Type B pancreatic cell (in vitro differentiated cells): ENCODE measurements around the gene GLIPR1L2. TPM values are rescaled to one million over a fixed set of nuclear protein-coding genes. Genes with fewer than 3 reads are reported as not detected.

Experiments used
- DNase-seq: peaks from one replicate; pipeline ENCODE4 v3.0.0; 2021; ENCODE audit warnings: mixed read lengths; ENCODE audit not compliant: unreplicated experiment; ENCODE audit errors: extremely low spot score
- H3K27ac Mint-ChIP-seq: 2 replicates; pipeline ENCODE4 v1.8.0; 2021; ENCODE audit warnings: mild to moderate bottlenecking, mixed read lengths
- H3K27me3 Mint-ChIP-seq: 2 replicates; pipeline ENCODE4 v1.8.0; 2021; ENCODE audit warnings: mixed read lengths
- H3K36me3 Mint-ChIP-seq: 2 replicates; pipeline ENCODE4 v1.8.0; 2021; ENCODE audit warnings: mixed read lengths
- H3K4me1 Mint-ChIP-seq: one replicate; pipeline ENCODE4 v1.8.0; 2021; ENCODE audit warnings: mixed read lengths; ENCODE audit not compliant: unreplicated experiment
- H3K4me3 Mint-ChIP-seq: 2 replicates; pipeline ENCODE4 v1.8.0; 2021; ENCODE audit warnings: mild to moderate bottlenecking, mixed read lengths
- H3K9me3 Mint-ChIP-seq: 2 replicates; pipeline ENCODE4 v1.8.0; 2021; ENCODE audit warnings: mixed read lengths
- CTCF ChIP-seq: fragments of 200-600 bp; sonication (generic); conservative IDR thresholded peaks from 2 replicates; pipeline ENCODE4 v1.5.0; 2021; ENCODE audit warnings: antibody characterized with exemption, mild to moderate bottlenecking
- total RNA-seq: library from RNA; stranded (reverse); gene quantifications from 2 replicates; pipeline ENCODE4 v1.2.1, GENCODE V29; 2021; ENCODE audit warnings: low replicate concordance

The GLIPR1L2 gene
- total RNA-seq, 1 donor from 2014 or later: 0.77 TPM

DNA sequence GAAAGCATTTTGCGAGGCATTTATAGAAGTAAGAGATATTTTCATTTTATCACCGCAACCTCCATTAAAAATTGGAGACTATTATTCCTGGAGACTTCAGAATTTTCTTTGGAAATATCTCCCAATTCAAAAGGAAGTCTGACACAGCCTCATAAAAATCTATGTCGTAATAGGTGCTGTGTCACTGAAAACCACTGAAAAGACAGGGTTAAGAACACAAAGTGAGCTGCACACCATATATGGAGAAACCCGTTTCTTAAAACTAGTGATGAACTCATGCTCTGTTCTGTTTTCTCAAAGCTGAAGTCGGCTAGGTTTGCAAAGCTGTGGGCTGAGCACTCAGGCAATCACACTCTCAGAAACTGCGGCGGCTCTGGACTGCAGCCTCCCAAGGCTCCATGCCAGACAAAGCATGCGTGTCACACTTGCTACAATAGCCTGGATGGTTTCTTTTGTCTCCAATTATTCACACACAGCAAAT lies 89.6 kb downstream of the GLIPR1L2 start, which contains the start of gene GLIPR1:
Gene GLIPR1 (plus strand): TSS at position 287 of the 481 bp plus-strand sequence. CDS start 126 bp downstream, at position 413.
- Mint-ChIP-seq H3K36me3 (no peaks in the 10 kb centered on the region), H3K27ac (no peak within 1 kb of the TSS), H3K4me1 (peaks cover 8% of the 10 kb centered on the region), H3K27me3 (no peaks in the 10 kb centered on the region), H3K4me3 (peak within 1 kb of the TSS; percentile 20), H3K9me3 (no peaks in the 10 kb centered on the region)
- no peak for DNase-seq
- TF ChIP-seq CTCF: no peak

DNA sequence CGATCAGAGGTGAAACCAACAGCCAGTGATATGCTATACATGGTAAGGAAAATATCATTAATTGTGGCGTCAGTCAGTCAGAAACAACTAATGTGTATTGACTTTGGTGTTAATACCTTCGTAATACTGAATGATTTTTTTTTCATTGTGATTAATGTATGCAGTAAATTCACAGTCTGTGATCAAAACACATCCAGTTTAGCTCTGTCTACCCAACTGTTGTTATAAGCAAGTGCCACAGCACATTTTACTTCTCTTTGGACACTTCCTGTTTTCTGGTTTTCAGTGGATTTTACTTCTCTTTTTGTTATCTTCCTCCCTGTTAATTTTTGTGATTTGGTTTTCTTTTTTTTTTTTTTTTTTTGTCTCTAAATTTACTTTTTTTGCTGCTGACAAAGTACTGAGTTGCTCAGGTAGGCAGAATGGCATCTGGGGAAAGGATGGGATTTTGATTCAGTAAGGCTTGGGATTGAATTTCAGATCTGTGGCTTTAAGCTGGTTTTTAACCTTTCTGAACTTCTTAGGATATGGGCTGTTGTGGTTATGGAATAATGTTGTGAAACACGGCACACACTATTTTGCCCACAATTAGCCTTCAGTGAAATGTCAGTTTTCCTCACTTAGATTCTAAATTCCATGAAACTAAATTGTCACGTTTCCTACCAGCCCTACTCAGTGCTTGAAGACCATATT lies 90.3 kb downstream of the GLIPR1L2 start:
- H3K36me3 Mint-ChIP-seq: no peaks in the 10 kb centered on the region
- no peak overlapping the region for H3K27ac Mint-ChIP-seq
- no peaks in the 10 kb centered on the region for H3K27me3 Mint-ChIP-seq
- H3K9me3 Mint-ChIP-seq: no peaks in the 10 kb centered on the region
- no peak for DNase-seq
- peaks cover 8% of the 10 kb centered on the region for H3K4me1 Mint-ChIP-seq
- no peak for TF ChIP-seq CTCF
- H3K4me3 Mint-ChIP-seq: peak overlapping the region; percentile 20

GRCh38 chr12:75481774-75482173 lies 90.9 kb downstream of the GLIPR1L2 start:
- Mint-ChIP-seq H3K27me3 (no peaks in the 10 kb centered on the region), H3K4me1 (peaks cover 8% of the 10 kb centered on the region), H3K9me3 (no peaks in the 10 kb centered on the region), H3K4me3 (no peak overlapping the region), H3K27ac (no peak overlapping the region), H3K36me3 (no peaks in the 10 kb centered on the region)
- DNase-seq: no peak
- TF ChIP-seq CTCF: no peak

Other genes with a start within 250 kb of the GLIPR1L2 start
- gene KCNC2, start 181.2 kb upstream of the GLIPR1L2 start, total RNA-seq: 1.3 and 2.5 TPM in 2 replicates
- gene CAPS2, start 60.8 kb upstream of the GLIPR1L2 start, total RNA-seq: 4.1 and 7.3 TPM in 2 replicates
- not detected in 2 replicates for gene GLIPR1L1, start 56.4 kb upstream of the GLIPR1L2 start, total RNA-seq
- gene GLIPR1, start 89.7 kb downstream of the GLIPR1L2 start, total RNA-seq: 0.45 and 4.3 TPM in 2 replicates
- gene KRR1, start 120.5 kb downstream of the GLIPR1L2 start, total RNA-seq: 66.9 and 87.8 TPM in 2 replicates